ENCODE data around the gene SBF2. TPM values are rescaled to one million over a fixed set of nuclear protein-coding genes. Genes with fewer than 3 reads are reported as not detected.

Gene SBF2
- total and polyA plus RNA-seq, 10 donors: 3.6 to 70.9 (median 57.1) TPM

- intact Hi-C loops (cut with DNase I; ENCODE audit: low total_unique reads): no loop called here
- TF ChIP-seq CTCF (IDR thresholded peaks at IDR 0.05 in 8 of 11, conservative IDR thresholded peaks at IDR 0.05 in 3 of 11) (no peak), POLR2AphosphoS5 (IDR thresholded peaks at IDR 0.05) (no peak), POLR2A (IDR thresholded peaks at IDR 0.05) (no peak)
- no peak overlapping the region for H3K27ac ChIP-seq
These were observed 497.2 kb downstream of the SBF2 start for GRCh38 chr11:9796854-9797253.

GRCh38 chr11:9796266-9796665 lies 497.8 kb downstream of the SBF2 start:
- Histone ChIP-seq H3K4me1 (no peaks in the 10 kb centered on the region), H3K27ac (no peak overlapping the region), H3K27me3 (replicated peaks in 1 of 7) (no peaks in the 10 kb centered on the region), H3K36me3 (peaks cover 0 to 42% (median 1%) of the 10 kb centered on the region in 6 donors), H3K9me3 (no peaks in the 10 kb centered on the region), H3K4me3 (no peak overlapping the region)
- no peak for DNase-seq
- intact Hi-C loops (cut with DNase I; ENCODE audit: low total_unique reads): no loop called here
- no peak for TF ChIP-seq CTCF (IDR thresholded peaks at IDR 0.05 in 8 of 11, conservative IDR thresholded peaks at IDR 0.05 in 3 of 11)
- TF ChIP-seq POLR2A (IDR thresholded peaks at IDR 0.05): no peak
- TF ChIP-seq POLR2AphosphoS5 (IDR thresholded peaks at IDR 0.05): no peak

More at GRCh38 chr11:9796854-9797253, 497.2 kb downstream of the SBF2 start:
- no peaks in the 10 kb centered on the region for H3K4me1 ChIP-seq
- peaks cover 0 to 42% (median 1%) of the 10 kb centered on the region in 6 donors for H3K36me3 ChIP-seq
- H3K9me3 ChIP-seq: no peaks in the 10 kb centered on the region
- H3K4me3 ChIP-seq: no peak overlapping the region
- no peak for DNase-seq
- WGBS, 5 donors: 93 to 98% (median 94%) methylated on average over 5 of the region's 5 CpGs
- H3K27me3 ChIP-seq (replicated peaks in 1 of 7): no peaks in the 10 kb centered on the region

DNA sequence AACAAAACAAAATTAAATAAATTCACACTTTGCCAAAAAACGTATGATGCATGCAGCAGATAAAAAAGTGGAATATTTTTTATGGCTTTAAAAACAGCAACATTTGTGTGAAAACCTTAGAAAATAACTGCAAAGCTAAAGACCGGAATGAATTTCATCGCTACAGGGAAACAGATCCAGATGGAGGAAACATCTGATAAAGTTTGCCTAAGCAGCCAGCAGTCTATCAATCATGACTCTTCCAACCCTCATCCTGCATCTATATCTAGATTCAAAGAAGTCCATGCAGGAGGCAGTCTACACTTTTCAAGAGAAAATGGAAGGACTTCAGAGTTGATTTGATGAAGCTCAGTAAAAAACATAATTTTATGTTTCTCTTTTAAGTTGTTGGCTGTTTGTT lies 503.3 kb downstream of the SBF2 start:
- H3K9me3 ChIP-seq: no peaks in the 10 kb centered on the region
- 79 to 85% (median 82%) methylated on average over 3 of the region's 3 CpGs for WGBS, 5 donors
- intact Hi-C loops (cut with DNase I; ENCODE audit: low total_unique reads): no loop called here
- H3K4me3 ChIP-seq: no peak overlapping the region
- no peak for DNase-seq
- H3K27ac ChIP-seq: no peak overlapping the region
- TF ChIP-seq CTCF (IDR thresholded peaks at IDR 0.05 in 8 of 11, conservative IDR thresholded peaks at IDR 0.05 in 3 of 11): no peak
- no peak for TF ChIP-seq POLR2A (IDR thresholded peaks at IDR 0.05)
- no peak for TF ChIP-seq POLR2AphosphoS5 (IDR thresholded peaks at IDR 0.05)
- H3K4me1 ChIP-seq: peaks cover 0 to 24% (median 11%) of the 10 kb centered on the region in 6 donors
- no peaks in the 10 kb centered on the region for H3K27me3 ChIP-seq (replicated peaks in 1 of 7)
- peaks cover 0 to 73% (median 10%) of the 10 kb centered on the region in 6 donors for H3K36me3 ChIP-seq

GRCh38 chr11:9789910-9790309 lies 504.1 kb downstream of the SBF2 start:
- Histone ChIP-seq H3K4me3 (no peak overlapping the region), H3K36me3 (peaks cover 0 to 76% (median 17%) of the 10 kb centered on the region in 6 donors), H3K4me1 (peaks cover 0 to 24% (median 11%) of the 10 kb centered on the region in 6 donors), H3K27me3 (replicated peaks in 1 of 7) (no peaks in the 10 kb centered on the region), H3K9me3 (no peaks in the 10 kb centered on the region), H3K27ac (no peak overlapping the region)
- no peak for DNase-seq
- intact Hi-C loops (cut with DNase I; ENCODE audit: low total_unique reads): no loop called here
- TF ChIP-seq CTCF (IDR thresholded peaks at IDR 0.05 in 8 of 11, conservative IDR thresholded peaks at IDR 0.05 in 3 of 11) (no peak), POLR2AphosphoS5 (IDR thresholded peaks at IDR 0.05) (no peak), POLR2A (IDR thresholded peaks at IDR 0.05) (no peak)
- WGBS, 5 donors: 92 to 98% (median 94%) methylated on average over 3 of the region's 3 CpGs

Data from spleen (tissue), 11 donors.